WTC11 (cell line): ENCODE data around the gene POLR3G.

Experiments
- AR ChIP-seq: fragments of 250-450 bp; sonication (Bioruptor Pico); IDR thresholded peaks from 2 replicates; pipeline ENCODE4 v1.9.0; 2021; ENCODE audit warnings: mild to moderate bottlenecking
- CTCF ChIP-seq: fragments of 200-600 bp; IDR thresholded peaks from 2 replicates; pipeline ENCODE4 v1.8.0; 2022; ENCODE audit warnings: antibody characterized with exemption
- E2F5 ChIP-seq: sonication (generic); formaldehyde crosslinking; IDR thresholded peaks from 2 replicates; pipeline ENCODE4 v1.8.1; 2022; ENCODE audit warnings: mild to moderate bottlenecking, moderate library complexity, missing genetic modification reagents
- FOXP1 ChIP-seq: sonication (generic); formaldehyde crosslinking; IDR thresholded peaks from 2 replicates; pipeline ENCODE4 v1.8.0; 2022; ENCODE audit warnings: missing genetic modification reagents, mild to moderate bottlenecking, moderate library complexity, borderline replicate concordance
- MAX ChIP-seq: sonication (generic); formaldehyde crosslinking; IDR thresholded peaks from 2 replicates; pipeline ENCODE4 v1.8.0; 2022; ENCODE audit warnings: mild to moderate bottlenecking, missing genetic modification reagents
- MLX ChIP-seq: sonication (generic); formaldehyde crosslinking; IDR thresholded peaks from 2 replicates; pipeline ENCODE4 v1.8.1; 2023; ENCODE audit warnings: mild to moderate bottlenecking, missing genetic modification reagents, moderate library complexity
- NFE2L1 ChIP-seq: sonication (generic); formaldehyde crosslinking; IDR thresholded peaks from 2 replicates; pipeline ENCODE4 v1.8.1; 2023; ENCODE audit warnings: missing genetic modification reagents
- NR2C2 ChIP-seq: sonication (generic); formaldehyde crosslinking; IDR thresholded peaks from 2 replicates; pipeline ENCODE4 v1.8.0; 2022; ENCODE audit warnings: mild to moderate bottlenecking, missing genetic modification reagents
- RELA ChIP-seq: sonication (generic); formaldehyde crosslinking; IDR thresholded peaks from 2 replicates; pipeline ENCODE4 v1.8.1; 2022; ENCODE audit warnings: missing genetic modification reagents, mild to moderate bottlenecking, borderline replicate concordance
- SMAD3 ChIP-seq: sonication (generic); formaldehyde crosslinking; IDR thresholded peaks from 2 replicates; pipeline ENCODE4 v1.8.0; 2022; ENCODE audit warnings: missing genetic modification reagents, mild to moderate bottlenecking, borderline replicate concordance
- ZBTB21 ChIP-seq: sonication (generic); formaldehyde crosslinking; IDR thresholded peaks from 2 replicates; pipeline ENCODE4 v1.8.1; 2023; ENCODE audit warnings: mild to moderate bottlenecking, missing genetic modification reagents, borderline replicate concordance
- TF ChIP-seq, protein P1 (sequence below): sonication (generic); formaldehyde crosslinking; IDR thresholded peaks from 2 replicates; pipeline ENCODE4 v1.8.0; 2022; ENCODE audit warnings: mild to moderate bottlenecking, missing genetic modification reagents

DNA sequence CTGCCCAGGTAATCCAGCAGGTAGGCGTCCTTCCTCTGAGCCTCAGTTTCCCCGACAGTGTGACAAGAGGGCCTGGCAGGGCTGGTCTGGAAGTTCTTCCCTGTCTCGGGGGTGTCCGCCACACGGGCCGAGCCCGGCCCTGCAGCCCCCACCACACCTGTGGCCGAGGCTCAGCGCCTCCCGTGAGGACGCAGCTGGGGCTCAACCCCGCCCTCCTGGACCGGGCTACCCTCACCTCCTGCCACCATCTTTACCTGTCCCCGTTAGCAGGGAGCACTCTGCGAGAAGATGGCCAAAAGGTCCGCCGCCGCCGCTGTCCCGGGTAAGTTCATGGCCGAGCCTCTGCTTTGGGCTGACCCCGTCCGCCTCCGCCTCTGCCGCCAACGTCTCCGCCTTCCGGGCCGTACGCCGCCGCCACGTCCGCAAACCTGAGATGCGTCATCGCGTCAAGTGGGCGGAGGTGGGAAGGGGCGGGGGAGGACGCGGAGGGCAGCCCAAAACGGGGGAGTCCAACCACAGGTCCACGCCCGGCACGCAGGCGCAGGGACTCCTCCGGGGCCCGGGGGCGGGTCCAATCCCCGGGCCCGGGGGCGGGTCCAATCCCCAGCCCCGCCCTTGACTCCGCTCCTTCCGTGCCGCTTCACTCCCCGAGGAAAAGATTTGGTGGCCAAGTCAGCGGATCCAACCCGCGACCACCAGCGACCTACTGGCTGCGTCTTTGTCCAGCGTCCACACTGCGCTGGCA, 54.7 kb downstream of the POLR3G start, which contains the start of gene LYSMD3:
- TF ChIP-seq CTCF (no peak), ZBTB21 (CRISPR knock-in tag) (0 out of 2 replicates have a peak, but pooled peaks have one; percentile 18), E2F5 (CRISPR knock-in tag) (no peak), NR2C2 (no peak), AR (CRISPR knock-in tag) (no peak), RELA (CRISPR knock-in tag) (no peak), NFE2L1 (CRISPR knock-in tag) (no peak), MLX (CRISPR knock-in tag) (0 out of 2 replicates have a peak, but pooled peaks have one; percentile 32), FOXP1 (no peak), MAX (CRISPR knock-in tag) (no peak; the same call in 1 of the 2 replicates), SMAD3 (CRISPR knock-in tag) (no peak; the same call in 1 of the 2 replicates)
- TF ChIP-seq, protein P1, sequence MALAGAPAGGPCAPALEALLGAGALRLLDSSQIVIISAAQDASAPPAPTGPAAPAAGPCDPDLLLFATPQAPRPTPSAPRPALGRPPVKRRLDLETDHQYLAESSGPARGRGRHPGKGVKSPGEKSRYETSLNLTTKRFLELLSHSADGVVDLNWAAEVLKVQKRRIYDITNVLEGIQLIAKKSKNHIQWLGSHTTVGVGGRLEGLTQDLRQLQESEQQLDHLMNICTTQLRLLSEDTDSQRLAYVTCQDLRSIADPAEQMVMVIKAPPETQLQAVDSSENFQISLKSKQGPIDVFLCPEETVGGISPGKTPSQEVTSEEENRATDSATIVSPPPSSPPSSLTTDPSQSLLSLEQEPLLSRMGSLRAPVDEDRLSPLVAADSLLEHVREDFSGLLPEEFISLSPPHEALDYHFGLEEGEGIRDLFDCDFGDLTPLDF (CRISPR knock-in tag), result no peak
